GM18498 (cell line): ENCODE measurements around the gene DENND6B.

ENCODE experiments used
- ATAC-seq: cut with Tn5 transposase; IDR thresholded peaks from one replicate; pipeline ENCODE4 v1.9.1; 2021; ENCODE audit warnings: mild to moderate bottlenecking, moderate library complexity; ENCODE audit not compliant: unreplicated experiment

The DENND6B gene

GRCh38 chr22:50316114-50317065 is 10.4 kb downstream of the DENND6B start:
- ATAC-seq = no peak

- no peak for ATAC-seq
Measured at GRCh38 chr22:50315289-50316113, 11.3 kb downstream of the DENND6B start.

DNA sequence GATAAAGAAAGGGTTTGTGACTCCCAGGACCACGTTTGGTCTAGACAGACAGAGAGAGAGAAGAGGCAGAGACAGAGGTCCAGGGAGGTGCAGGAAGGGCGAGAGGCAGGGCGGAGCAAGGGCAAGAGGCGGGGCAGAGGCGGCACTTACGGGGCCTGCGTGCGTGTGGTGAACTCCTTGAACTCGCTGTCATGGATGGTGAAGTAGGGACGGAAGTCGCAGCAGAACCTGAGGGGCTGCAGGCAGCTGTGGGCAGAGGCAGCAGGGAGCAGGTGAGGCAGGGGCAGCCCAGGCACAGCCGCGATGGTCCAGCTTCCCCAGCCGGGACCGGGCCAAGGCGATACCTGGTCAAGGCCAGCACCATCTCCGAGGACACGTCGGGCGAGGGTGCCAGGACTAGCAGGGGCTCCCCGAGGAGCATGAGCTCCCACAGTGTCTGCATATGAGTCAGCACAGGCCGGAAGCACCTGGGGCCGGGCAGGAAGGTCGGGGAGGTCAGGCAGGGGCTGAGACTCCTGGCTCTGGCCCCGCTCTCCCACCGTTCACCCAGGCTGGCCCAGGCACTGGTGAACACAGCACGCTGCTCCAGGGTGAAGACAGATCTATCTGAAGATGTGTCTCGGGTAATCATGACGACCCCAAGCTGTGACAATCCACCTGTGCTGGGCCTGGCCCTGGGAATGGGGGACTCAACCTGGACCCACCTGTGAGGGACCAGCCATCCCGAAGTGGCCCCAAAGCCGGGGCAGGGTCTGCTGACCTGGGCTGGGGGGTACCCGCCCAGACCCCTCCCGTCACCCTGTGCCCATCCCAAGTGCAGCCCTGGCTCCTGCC is 12.1 kb downstream of the DENND6B start:
- ATAC-seq = peak; percentile 87

DNA sequence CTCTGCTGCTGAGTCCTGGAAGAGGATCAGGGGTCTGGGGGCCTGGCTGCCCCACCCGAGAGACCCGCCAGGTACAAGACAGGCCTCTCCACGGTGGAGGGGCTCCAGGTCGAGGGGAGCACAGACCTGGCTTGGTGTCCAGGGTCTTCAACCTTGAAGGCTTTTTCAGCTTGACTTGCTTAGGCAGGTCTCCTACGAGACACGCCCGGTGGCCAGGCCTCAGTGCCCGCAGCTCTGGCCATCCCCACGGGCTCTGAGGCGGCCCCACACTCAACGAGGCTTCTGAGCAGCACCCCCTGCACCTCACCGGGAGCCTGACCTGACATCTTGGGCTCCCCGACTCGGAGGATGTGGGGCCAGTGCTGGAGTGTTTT is 12.7 kb downstream of the DENND6B start:
- ATAC-seq = peak; percentile 9

GRCh38 chr22:50313600-50313999 is 13.2 kb downstream of the DENND6B start:
- ATAC-seq = no peak

DNA sequence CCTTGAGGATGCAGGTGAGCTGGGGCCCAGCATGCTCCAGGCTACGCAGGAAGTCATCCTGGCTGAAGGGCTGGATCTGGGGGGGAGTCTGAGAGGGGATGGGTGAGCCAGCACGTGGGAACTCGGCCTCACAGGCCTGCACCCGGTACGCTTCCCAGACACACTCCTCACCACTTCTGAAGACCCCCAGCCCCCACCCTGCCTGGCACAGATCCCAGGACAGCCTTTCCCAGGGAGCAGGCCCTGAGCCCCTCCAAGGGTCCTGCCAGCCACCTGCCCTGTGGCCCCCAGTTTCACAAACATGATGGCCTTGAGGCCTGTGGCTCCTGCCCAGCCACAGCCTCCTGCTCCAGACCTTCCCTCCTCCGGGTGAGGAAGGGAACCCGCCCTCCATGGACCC is 13.8 kb downstream of the DENND6B start:
- no peak for ATAC-seq

- no peak for ATAC-seq
Measured at GRCh38 chr22:50312371-50312770, 14.4 kb downstream of the DENND6B start.

- no peak for ATAC-seq
Measured at GRCh38 chr22:50311606-50312351, 15.0 kb downstream of the DENND6B start.

DNA sequence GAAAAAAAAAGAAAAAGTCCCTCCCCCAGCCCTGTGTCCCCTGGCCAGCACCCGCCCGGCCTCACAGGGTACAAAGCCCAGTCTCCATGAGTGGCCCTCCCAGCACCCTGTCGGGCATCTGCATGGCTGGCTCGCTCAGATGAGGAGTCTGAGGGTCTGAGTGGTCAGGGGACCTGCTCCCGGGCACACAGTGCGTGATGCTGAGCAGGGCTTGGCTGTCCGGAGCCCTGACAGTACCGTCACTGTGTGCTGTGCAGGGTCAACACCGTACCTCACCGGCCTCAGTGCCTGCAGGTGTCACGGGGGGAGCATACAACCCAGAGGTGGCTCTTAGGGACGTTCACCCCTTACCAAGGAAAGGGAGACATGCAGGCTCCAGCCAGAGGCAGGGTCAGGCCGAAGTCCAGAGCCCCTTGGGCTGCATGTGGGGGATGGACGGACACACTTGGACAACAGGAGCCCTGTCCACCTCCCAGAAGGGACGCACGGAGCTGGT is 15.8 kb downstream of the DENND6B start:
- no peak for ATAC-seq

GRCh38 chr22:50310031-50310722 is 16.6 kb downstream of the DENND6B start:
- ATAC-seq = no peak

DNA sequence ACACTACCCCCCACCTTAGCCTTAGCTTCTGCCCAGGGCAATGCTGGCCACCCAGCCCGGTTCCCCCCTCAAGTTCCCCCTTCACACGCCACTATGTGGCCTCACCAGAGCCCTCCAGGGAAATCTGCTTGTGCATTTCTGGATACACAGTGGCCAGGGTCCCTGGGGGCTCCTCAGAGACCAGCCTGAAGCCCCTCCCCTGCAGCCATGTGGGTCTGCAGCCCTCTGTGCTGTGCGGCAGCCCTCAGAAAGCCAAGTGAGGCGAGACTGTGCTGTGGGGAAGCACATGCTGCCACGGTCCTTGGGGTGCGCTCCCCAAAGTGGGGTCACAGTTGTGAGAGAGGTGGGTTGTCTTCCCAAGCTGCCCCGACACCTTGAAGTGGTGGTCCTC is 17.2 kb downstream of the DENND6B start:
- ATAC-seq = no peak

DNA sequence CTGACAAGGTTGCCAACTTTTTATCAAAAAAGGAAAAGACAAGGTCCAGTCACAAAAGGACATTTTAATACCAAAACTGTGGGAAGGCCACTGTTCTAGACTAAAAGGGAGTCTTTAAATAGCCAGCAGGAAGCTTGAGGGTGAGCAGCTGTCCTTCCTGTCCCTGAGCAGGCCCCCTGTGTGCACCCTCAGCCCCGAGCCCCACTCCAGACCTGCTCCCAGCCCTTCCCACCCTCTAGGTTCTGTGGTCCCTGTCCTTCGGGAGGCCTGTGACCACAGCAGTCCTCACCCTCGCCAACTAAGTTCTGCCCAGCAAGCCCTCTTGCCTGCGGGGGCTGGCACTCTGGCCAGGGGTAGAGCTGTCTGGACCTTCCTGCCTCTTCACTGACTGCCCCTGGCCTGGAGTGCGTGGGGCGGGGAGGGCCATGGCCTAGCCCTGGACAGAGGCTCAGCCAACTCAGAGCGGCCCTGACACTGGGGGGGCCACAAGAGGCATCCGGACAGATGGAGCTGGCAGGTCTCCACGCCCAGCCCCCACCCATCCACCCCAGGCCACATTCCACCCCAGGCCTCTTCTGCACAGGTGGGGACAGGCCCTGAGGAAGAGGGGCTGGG is 17.7 kb downstream of the DENND6B start:
- ATAC-seq = no peak

GRCh38 chr22:50308597-50308935 is 18.2 kb downstream of the DENND6B start:
- ATAC-seq = no peak

DNA sequence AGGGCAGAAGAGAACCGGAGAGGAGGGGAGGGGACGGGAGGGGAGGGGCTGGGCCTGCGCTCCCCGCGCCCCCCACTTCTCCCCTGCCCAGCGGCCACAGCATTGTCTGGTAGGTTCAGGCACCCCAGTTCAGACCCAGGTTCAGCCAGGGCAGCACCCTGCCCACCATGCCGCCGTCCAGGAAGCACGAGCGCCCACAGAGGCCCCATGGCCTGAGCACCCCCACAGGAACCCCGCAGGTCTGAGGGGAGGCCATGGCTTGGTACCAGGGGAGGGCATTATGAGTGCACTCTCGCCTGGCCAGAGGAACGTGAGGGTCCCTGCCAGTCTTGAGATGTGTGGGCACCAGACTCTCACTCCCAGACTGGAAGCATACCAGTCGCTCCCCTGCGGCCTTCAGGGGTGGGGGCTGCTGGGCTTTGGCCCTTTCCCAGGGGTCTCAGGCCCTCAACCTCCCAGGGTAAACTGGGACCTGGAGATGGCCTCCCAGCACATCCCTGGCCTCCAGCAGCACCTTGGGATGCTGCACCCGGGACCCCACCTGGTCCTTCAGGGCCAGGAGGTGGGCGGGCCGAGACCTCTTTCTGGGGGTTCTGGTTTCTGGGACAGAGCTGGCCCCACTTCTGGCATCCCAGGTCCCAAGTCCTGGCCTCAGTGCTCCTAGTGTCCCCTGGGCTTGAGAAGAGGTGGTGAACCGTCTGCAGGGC is 18.8 kb downstream of the DENND6B start:
- ATAC-seq = no peak

DNA sequence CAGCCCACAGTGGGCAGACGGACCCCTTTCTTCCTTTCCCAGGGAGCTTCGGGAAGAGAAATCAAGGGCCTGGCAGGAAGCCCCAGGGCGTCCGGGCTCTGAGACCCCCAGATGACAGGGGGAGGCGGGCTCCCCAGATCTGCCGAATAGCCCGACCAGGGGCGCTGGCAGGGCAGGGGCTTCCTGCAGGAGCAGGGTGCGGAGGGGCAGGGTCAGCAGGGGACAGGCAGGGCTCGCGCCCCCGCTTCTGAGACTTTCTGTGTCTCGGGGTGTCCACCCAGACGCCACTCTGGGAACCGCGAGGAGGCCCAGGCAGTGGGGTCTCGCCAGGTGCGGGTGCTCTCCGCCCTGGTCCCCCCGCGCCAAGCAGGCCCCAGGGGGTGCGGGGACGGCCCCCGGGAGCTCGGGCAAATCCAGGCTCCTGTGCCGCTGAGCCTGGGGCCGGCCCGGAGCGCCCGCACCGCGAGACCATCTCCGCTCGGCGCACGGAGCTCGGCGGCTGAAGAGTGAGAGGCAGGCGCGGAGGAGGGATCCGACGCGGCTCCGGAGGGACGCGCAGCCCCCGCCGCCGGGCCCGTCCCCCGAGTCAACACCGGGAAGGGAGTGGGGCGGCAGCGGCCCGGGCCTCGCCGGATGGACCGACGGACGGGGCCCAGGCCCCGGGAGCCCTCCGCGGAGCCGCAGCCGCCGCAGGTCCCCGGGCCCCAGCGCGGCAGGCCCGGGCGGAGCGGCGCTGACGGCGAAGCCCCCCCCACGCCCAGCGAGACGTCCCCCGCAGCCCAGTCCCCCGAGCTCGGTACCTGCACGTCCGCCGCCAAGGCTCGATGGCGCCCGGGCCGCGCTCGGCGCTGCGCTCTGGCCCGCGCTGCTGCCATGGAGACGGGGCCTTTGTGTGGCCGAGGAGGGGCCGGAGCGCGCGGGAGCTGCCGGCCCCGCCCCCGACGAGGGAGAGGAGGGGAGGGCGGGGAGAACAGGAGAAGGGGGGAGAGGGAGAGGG is 19.8 kb downstream of the DENND6B start, which contains the start of gene PLXNB2:
Gene PLXNB2 (minus strand): TSS at position 894 of the 997 bp plus-strand sequence. CDS start 17,062 bp downstream, outside the sequence.
- no peak for ATAC-seq

DNA sequence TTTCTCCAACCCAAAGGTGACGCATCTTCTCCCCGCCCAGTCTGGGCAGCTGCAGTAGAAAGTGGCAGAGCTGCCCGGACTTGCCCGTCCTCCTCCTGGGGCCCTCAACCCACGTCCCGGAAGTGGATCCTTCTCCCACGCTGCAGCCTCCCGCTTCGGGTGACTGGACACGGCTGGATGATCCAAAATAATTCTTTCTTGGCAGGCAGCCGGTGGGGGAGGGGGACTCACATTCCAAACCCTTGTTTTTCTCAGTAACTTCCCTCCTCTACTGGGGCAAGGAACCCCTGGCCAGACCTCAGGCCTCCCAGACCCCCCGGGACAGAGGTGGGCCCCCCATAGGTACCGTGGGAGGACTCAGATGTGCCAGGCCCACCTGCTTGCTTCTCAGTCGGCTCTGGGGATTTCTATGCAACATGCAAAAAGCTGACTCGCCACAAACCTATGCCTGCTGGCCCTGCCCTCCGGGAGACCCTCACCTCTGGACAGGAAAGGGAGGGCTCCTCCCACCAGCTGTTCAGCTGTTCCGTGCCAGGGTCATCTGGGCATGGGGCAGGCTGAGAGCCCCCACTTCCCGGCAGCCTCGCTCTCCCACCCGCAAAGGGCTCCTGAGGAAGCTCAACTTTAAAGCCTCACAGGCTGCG is 20.8 kb downstream of the DENND6B start:
- no peak for ATAC-seq
